ENCODE measurements around the gene UVRAG.

UVRAG gene

DNA sequence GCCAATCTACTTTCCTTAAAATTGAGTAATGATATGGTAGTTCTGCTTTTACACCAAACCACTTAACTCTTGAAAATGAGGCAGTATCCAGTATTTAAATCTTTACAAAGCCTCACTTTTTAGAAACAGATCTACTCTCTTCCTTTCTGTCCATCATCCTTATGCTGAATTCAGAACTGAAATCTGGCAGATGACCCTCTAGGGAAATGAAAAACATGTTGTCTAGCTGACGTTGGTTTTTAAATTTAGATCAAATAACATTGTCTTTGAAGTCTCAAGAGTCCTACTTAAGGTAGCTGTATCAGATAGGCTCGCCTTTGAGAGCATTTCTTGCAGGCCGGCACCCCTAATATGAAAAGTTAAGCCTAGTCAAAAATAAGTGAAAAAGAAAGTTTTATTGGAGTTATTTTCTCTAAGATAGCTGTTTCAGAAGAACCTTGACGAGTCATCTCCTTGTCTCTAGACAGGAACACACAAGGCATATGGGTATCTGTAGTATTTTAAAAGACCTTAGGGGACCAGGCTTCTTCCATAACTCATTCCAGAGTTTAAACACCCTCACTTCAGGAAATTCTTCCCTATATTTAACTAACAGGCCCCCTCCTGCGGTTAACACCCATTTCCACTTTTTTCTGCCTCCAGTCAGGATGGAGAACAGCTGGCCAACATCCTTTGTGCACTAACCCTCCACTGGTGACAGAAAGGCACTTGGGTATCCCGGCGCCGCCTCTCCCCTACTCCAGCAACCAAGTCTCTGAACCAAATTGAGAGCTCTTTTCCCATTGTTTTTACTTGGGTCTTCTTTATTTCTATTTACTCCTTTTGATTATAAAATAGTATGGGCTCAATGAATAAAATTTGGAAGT, 310.1 kb downstream of the UVRAG start:
- no peak for DNase-seq

- DNase-seq: no peak
Measured at GRCh38 chr11:76129729-76130128, 314.7 kb downstream of the UVRAG start.

- DNase-seq: no peak
Measured at GRCh38 chr11:76131142-76131541, 316.1 kb downstream of the UVRAG start.

GRCh38 chr11:76131671-76132631, 316.9 kb downstream of the UVRAG start:
- no peak for DNase-seq

DNA sequence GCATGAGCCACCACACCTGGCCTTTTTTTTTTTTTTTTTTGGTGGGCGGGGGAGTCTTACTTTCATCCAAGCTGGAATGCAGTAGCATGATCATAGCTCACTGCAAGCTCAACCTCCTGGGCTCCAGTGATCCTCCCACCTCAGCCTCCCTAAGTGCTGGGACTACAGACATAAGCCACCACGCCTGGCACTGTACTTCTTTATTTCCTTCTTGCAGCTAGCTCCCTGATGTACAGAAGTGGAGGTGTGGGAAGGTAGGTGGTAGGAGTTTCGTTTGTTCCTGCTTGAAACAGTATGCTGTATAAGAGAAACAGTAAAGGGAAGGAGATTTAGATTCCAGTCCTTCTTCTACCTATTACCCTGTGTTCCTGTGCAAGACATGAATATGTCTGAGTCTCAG, 319.2 kb downstream of the UVRAG start:
- DNase-seq: no peak

DNA sequence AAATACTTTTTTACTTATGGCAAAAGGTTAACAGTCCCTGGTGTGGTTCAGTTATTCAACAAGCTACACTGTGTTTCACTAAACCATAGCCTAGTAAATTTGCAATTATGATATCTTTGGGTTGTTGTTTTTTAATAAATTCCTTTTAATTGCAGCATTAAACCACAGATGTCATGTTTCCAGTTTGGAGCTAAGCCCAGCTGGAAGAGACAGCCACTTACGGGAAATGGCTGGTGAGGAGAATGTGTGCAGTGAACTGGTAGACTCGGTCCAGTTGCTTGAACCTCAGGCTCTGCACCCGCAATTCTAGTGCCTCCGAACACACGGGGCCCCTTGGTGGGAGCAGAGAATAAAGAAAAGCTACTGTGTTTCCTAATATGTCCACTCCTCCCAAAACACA, 320.5 kb downstream of the UVRAG start:
- no peak for DNase-seq

DNA sequence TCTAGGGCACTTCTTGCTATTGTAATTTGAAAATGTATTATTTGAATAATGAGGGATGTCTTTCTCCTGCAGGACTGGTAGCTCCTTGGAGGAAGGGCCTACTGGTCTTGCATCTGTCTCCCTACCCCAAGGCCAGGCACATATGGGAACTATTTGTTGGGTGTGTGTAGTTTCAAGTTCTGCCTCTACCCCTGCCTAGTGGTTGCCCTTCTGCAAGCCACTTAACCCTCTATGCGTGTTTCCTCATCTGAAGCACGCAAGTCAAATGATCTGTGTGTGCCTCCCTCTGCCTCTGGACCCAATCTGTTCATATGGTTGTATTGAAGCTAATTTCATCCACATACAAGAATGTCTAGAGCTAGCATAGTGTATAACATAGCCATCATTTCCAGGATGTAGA, 324.3 kb downstream of the UVRAG start:
- DNase-seq: no peak

GRCh38 chr11:76140912-76141574, 326.0 kb downstream of the UVRAG start:
- DNase-seq: no peak

DNA sequence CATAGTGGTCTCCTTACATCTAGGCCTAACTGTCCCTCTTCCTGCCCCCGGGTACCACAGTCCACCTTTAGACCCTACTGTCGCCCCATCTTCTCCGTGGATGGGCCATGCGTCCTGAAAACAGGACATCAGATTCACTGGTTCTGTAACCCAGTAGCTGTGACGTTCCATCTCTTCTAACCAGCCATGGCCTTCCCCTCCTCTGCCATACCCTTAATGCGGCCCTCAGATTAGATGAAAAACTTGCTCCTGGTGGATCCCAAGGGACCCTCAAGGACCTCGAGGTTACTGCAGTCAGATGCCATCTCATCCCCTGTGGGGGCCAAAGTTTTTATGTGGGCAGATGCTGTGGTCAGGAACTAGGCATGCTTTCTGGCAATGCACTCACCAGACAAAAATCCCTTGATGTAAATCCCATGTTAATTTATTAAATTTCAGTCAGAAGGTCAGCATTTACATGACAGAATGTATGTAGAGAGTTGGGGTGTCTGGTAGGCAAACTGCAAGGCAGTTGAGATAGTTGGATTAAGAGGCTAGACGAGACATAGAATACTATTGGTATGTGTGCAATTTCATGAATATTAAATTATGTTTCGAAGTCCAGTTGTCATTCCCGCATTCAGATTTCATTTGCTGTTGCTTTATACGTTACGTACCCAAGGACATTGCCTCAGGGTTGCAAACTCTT, 327.0 kb downstream of the UVRAG start:
- DNase-seq: no peak

- DNase-seq: no peak
Measured at GRCh38 chr11:76143274-76143673, 328.3 kb downstream of the UVRAG start.

DNA sequence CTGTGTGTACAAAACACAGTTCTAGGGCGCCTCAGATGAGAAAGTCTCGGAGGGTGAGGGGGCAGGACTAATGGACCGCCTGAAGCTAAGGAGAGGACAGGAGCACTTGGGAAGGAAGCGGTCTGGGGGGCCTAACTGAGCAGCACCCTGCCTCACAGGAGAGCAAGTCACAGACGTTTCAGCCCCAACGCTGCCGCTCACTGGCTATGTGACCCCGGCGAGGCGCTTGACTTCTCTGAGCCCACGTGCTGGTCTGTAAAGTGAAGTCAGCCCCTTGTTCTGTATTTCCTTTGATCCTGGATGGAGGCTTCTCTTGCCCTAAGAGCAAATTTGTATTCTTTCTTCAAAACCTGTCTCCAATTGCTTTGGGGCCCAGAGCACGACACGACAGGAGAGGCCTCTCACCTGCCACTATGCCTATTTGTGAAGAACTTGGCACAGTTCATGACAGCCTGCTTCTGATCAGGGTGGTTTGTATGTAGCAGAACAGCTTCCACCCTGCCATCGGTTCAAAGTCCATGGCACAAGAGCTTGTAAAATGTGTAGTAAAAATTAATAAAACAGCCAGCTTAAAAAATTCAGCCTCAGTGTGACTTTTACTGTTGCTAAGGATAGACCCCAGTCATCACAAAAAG, 332.2 kb downstream of the UVRAG start:
- no peak for DNase-seq

GRCh38 chr11:76148231-76148630, 333.2 kb downstream of the UVRAG start:
- no peak for DNase-seq

GRCh38 chr11:76148941-76149613, 334.1 kb downstream of the UVRAG start:
- DNase-seq: no peak

DNA sequence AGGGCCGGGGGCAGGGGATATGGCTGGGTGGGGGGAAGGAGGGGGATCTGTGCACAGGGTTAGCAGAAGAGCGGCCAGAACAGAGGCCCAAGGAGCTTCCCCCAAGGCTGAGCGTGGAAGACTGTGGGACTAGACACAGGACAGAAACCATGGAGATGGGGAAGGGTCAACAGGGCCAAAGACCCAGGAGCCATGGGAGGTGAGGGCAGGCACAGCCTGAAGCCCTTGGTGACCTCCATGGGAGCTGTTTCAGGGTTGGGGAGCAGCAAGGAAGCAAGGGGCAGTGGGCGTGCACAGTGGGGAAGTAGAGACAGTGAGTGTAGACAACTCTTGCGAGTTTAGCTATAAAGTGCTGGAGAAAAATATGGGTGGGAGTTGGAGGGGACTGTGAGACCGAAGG, 334.7 kb downstream of the UVRAG start:
- no peak for DNase-seq

GRCh38 chr11:76150141-76150540, 335.1 kb downstream of the UVRAG start:
- no peak for DNase-seq

DNA sequence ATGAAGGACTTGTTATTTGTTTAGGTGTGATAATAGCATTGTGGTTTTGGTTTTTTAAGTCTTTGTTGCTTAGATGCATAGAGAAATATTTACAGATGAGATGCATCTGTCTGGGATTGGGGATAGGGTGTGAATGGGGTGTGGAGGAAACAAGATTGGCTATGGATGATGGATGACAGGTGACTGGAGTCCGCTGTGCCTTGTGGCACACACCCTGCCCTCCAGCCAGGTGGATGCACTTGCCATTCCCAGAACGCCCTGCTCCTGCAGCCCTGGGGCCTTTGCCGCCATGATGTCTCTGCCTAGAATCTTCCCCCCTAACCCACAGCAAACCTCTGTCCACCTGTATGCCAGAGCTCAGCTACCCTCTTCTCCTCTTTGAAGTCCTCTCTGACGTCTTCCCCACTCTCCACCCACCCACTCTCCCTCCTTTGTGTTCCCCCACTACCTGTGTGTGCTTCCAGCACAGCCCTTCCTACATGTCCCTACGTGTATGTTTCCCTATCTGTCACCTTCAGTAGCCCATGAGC, 336.6 kb downstream of the UVRAG start:
- DNase-seq: no peak

DNA sequence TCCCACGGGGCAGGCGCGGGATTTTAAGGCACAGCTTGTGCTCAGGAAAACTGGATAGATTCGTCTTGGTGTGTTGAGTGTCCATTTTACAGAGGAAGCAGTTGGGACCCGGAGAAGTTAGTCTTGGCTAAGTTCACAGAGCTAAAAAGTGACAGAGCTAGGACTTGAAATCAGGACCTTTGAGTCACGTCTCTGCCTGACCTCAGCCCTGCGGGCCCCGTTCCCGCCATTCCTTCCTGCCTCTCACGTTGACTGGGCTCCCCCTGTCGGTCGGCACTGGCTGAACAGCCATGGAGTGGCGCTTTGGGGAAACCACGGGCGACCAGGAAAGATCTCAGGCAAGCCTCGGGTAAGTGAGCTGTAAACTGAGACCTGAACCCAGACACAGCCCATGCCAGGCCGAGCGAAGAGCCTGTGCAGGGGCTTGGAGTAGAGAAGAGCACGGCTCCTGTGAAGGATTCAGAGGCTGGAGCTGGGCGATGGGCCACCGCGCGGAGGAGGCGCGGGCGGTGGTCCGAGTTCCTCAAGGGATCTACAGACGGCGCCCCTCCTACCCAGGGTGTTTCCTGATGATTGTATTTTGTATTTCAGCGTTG, 337.2 kb downstream of the UVRAG start:
- DNase-seq: no peak

DNA sequence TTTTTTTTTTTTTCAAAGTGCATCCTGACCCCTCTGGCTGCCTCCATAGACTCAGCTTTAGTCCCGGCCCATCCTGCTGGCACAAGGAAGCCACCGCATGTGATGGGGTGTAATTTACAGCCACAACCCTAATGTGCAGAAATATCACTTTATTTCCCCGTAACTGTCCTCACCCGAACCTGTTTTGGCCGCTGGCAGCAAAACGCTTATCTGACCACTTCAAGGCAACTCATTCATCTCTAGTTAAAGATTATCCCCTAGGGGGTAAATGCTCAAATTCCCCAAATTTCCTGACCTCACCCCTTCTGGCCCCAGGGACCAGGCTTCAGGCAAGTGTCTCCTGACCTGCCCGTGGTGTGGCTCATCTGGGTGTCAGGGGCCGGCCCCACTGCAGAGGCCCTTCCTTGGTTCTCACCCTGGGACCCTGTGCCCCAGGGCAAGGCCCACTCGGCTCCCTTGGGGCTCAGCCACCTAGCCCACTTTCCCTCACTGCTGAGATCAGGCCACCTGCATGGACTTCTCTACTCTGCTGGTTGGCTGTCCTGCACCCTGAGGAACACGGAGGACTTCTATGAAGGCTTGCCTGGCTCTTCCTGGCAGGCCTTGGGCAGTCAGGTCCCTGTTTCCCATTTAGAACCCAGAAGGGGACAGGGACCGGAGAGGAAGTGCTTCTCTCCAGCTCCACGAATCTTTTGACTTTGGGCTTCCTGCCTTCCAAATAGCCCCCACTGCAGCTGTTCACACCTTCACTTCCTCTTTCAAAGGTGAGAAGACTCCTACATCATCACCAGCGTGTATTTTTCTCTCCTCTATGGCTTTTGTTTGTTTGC, 337.9 kb downstream of the UVRAG start:
- no peak for DNase-seq

DNA sequence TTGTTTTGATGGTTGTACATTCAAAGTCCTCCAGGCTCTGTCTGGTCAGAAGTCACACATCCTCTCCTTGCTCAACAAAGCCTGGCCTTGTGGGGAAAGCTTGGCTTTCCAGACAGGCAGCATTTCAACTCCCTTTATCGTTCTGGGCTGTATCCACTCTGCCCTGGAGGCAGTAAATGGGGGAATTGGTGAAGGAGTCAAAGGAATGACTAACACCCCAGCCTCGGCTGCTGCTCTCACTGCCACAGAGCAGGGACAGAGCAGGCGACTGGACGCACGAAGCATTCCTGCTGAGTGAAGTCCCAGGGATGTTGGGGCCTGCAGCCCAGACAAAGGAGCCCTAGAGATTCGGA, 338.5 kb downstream of the UVRAG start:
- DNase-seq: peak; percentile 25

All from amniotic stem cell (primary cell).